GM21526 (cell line): ENCODE results near the gene DDX19B.
"Not testable (repeated sequence)": the region's sequence is repeated elsewhere in the genome, so short reads cannot be mapped to it uniquely, and the experiment has no call there.

Source experiments
- ATAC-seq: cut with Tn5 transposase; IDR thresholded peaks from one replicate; pipeline ENCODE4 v1.9.1; 2021; ENCODE audit warnings: moderate library complexity; ENCODE audit not compliant: unreplicated experiment, low FRiP score

DDX19B gene

GRCh38 chr16:70298988-70299938, at the start of gene DDX19B:
DDX19B (plus strand) TSS chr16:70299186; CDS start chr16:70299298, 112 bp downstream.
- peak; percentile 57 for ATAC-seq

- ATAC-seq, result not testable (repeated sequence)
These were observed 49.3 kb upstream of the DDX19B start for GRCh38 chr16:70249697-70250096.

GRCh38 chr16:70250748-70251628, 48.0 kb upstream of the DDX19B start:
- ATAC-seq, result peak; percentile 38

GRCh38 chr16:70251629-70252354, 47.2 kb upstream of the DDX19B start, which contains the start of gene EXOSC6:
EXOSC6 (minus strand) TSS chr16:70251940; CDS start chr16:70251900, 40 bp downstream.
- peak; percentile 70 for ATAC-seq

- no peak for ATAC-seq
These were observed 46.5 kb upstream of the DDX19B start for GRCh38 chr16:70252355-70252988.

GRCh38 chr16:70253291-70254106, 45.5 kb upstream of the DDX19B start:
- ATAC-seq, result no peak

GRCh38 chr16:70254180-70254964, 44.6 kb upstream of the DDX19B start:
- no peak for ATAC-seq

- ATAC-seq, result no peak
These were observed 44.1 kb upstream of the DDX19B start for GRCh38 chr16:70254965-70255286.

GRCh38 chr16:70255574-70255973, 43.4 kb upstream of the DDX19B start:
- ATAC-seq, result no peak

- no peak for ATAC-seq
These were observed 41.6 kb upstream of the DDX19B start for GRCh38 chr16:70257391-70257790.

GRCh38 chr16:70258065-70258464, 40.9 kb upstream of the DDX19B start:
- no peak for ATAC-seq

GRCh38 chr16:70258946-70259345, 40.0 kb upstream of the DDX19B start:
- ATAC-seq, result no peak

- not testable (repeated sequence) for ATAC-seq
These were observed 39.1 kb upstream of the DDX19B start for GRCh38 chr16:70259903-70260302.

- no peak for ATAC-seq
These were observed 31.5 kb upstream of the DDX19B start for GRCh38 chr16:70267516-70267915.

GRCh38 chr16:70267922-70268321, 31.1 kb upstream of the DDX19B start:
- not testable (repeated sequence) for ATAC-seq

- ATAC-seq, result no peak
These were observed 29.5 kb upstream of the DDX19B start for GRCh38 chr16:70269471-70269870.

- no peak for ATAC-seq
These were observed 28.8 kb upstream of the DDX19B start for GRCh38 chr16:70270176-70270575.

- ATAC-seq, result no peak
These were observed 27.3 kb upstream of the DDX19B start for GRCh38 chr16:70271696-70272095.
